WTC11 (cell line): ENCODE measurements around the gene UBC. TPM values are rescaled to one million over a fixed set of nuclear protein-coding genes. Genes with fewer than 3 reads are reported as not detected.

Experiments used
- ATAC-seq: fragments of 200-7000 bp; cut with Tn5 transposase; 2 replicates; pipeline ENCODE4 v1.10.0; 2021; ENCODE audit warnings: mild to moderate bottlenecking, moderate library complexity
- CTCF ChIA-PET: fragments of 300-600 bp; sonication (Branson Sonifier 250); formaldehyde crosslinking; loops from one replicate; lab custom pipeline; 2021; ENCODE audit warnings: antibody characterized with exemption; lab: Charles Lee
- POLR2A ChIA-PET: fragments of 350-600 bp; sonication (Branson Sonifier 250); formaldehyde crosslinking; loops from one replicate; lab custom pipeline; 2021; ENCODE audit warnings: antibody characterized with exemption; lab: Charles Lee
- DNase-seq: peaks from one replicate; pipeline ENCODE4 v3.0.0; 2021; ENCODE audit warnings: low spot score
- H3K27ac Mint-ChIP-seq: 2 replicates; pipeline ENCODE4 v1.8.0; 2021; ENCODE audit warnings: mixed read lengths
- H3K27me3 Mint-ChIP-seq: 2 replicates; pipeline ENCODE4 v1.8.0; 2021; ENCODE audit warnings: low read depth, mild to moderate bottlenecking, moderate library complexity, mixed read lengths
- H3K36me3 Mint-ChIP-seq: 2 replicates; pipeline ENCODE4 v1.8.0; 2021; ENCODE audit warnings: mixed read lengths
- H3K4me1 Mint-ChIP-seq: 2 replicates; pipeline ENCODE4 v1.8.0; 2022; ENCODE audit warnings: mixed read lengths
- H3K4me3 Mint-ChIP-seq: 2 replicates; pipeline ENCODE4 v1.8.0; 2021; ENCODE audit warnings: mild to moderate bottlenecking, moderate library complexity, mixed read lengths
- H3K9me3 Mint-ChIP-seq: 2 replicates; pipeline ENCODE4 v1.8.0; 2021; ENCODE audit warnings: mixed read lengths
- ARID4B ChIP-seq: sonication (generic); formaldehyde crosslinking; IDR thresholded peaks from 2 replicates; pipeline ENCODE4 v1.8.0; 2023; ENCODE audit warnings: missing genetic modification reagents, mild to moderate bottlenecking, borderline replicate concordance
- ATF6 ChIP-seq: sonication (generic); formaldehyde crosslinking; IDR thresholded peaks from 2 replicates; pipeline ENCODE4 v1.8.1; 2023; ENCODE audit warnings: mild to moderate bottlenecking, missing genetic modification reagents
- CBFB ChIP-seq: sonication (generic); formaldehyde crosslinking; IDR thresholded peaks from 2 replicates; pipeline ENCODE4 v1.8.1; 2022; ENCODE audit warnings: mild to moderate bottlenecking, low read depth, missing genetic modification reagents
- FOXP1 ChIP-seq: sonication (generic); formaldehyde crosslinking; IDR thresholded peaks from 2 replicates; pipeline ENCODE4 v1.8.0; 2022; ENCODE audit warnings: missing genetic modification reagents, mild to moderate bottlenecking, moderate library complexity, borderline replicate concordance
- FOXP4 ChIP-seq: sonication (generic); formaldehyde crosslinking; IDR thresholded peaks from 2 replicates; pipeline ENCODE4 v1.8.0; 2022; ENCODE audit warnings: mild to moderate bottlenecking, missing genetic modification reagents
- MXD4 ChIP-seq: fragments of 250-450 bp; sonication (Bioruptor Pico); IDR thresholded peaks from 2 replicates; pipeline ENCODE4 v1.8.0; 2021; ENCODE audit warnings: mild to moderate bottlenecking, moderate library complexity, borderline replicate concordance
- PRRX2 ChIP-seq: fragments of 250-450 bp; sonication (Bioruptor Pico); IDR thresholded peaks from 2 replicates; pipeline ENCODE4 v1.8.0; 2021; ENCODE audit warnings: mild to moderate bottlenecking
- SMAD4 ChIP-seq: sonication (generic); formaldehyde crosslinking; IDR thresholded peaks from 2 replicates; pipeline ENCODE4 v1.8.0; 2022; ENCODE audit warnings: mild to moderate bottlenecking, missing genetic modification reagents
- TEAD4 ChIP-seq: sonication (generic); formaldehyde crosslinking; IDR thresholded peaks from 2 replicates; pipeline ENCODE4 v1.8.0; 2022; ENCODE audit warnings: mild to moderate bottlenecking, missing genetic modification reagents
- TP53 ChIP-seq: sonication (generic); formaldehyde crosslinking; IDR thresholded peaks from 2 replicates; pipeline ENCODE4 v1.8.1; 2023; ENCODE audit warnings: mild to moderate bottlenecking, missing genetic modification reagents
- ZNF532 ChIP-seq: fragments of 250-450 bp; sonication (Bioruptor Pico); IDR thresholded peaks from 2 replicates; pipeline ENCODE4 v1.9.0; 2021; ENCODE audit warnings: mild to moderate bottlenecking, borderline replicate concordance
- total RNA-seq: library from RNA; stranded (reverse); gene quantifications from 3 replicates; pipeline ENCODE4 v1.2.3, GENCODE V29; 2021
- TF ChIP-seq, protein P1 (sequence below): fragments of 250-450 bp; sonication (Bioruptor Pico); IDR thresholded peaks from 2 replicates; pipeline ENCODE4 v1.8.0; 2021; ENCODE audit warnings: mild to moderate bottlenecking
- TF ChIP-seq, protein P2 (sequence below): sonication (generic); formaldehyde crosslinking; IDR thresholded peaks from 2 replicates; pipeline ENCODE4 v1.8.1; 2023; ENCODE audit warnings: mild to moderate bottlenecking, moderate library complexity, missing genetic modification reagents
- TF ChIP-seq, protein P3 (sequence below): fragments of 250-450 bp; sonication (Bioruptor Pico); IDR thresholded peaks from 2 replicates; pipeline ENCODE4 v2.1.2; 2022; ENCODE audit warnings: mild to moderate bottlenecking, moderate library complexity
- TF ChIP-seq, protein P4 (sequence below): sonication (generic); formaldehyde crosslinking; IDR thresholded peaks from 2 replicates; pipeline ENCODE4 v1.8.1; 2023; ENCODE audit warnings: mild to moderate bottlenecking, missing genetic modification reagents, moderate library complexity

UBC gene
- total RNA-seq, 1 experiment from 2014 or later: 530 TPM

GRCh38 chr12:124872068-124872719 lies 42.3 kb downstream of the UBC start:
- peaks cover 10% of the 10 kb centered on the region for H3K4me1 Mint-ChIP-seq
- TF ChIP-seq FOXP4 (CRISPR knock-in tag) (no peak), ARID4B (CRISPR knock-in tag) (no peak), ZNF532 (CRISPR knock-in tag) (no peak), ATF6 (CRISPR knock-in tag) (no peak), SMAD4 (CRISPR knock-in tag) (no peak), TEAD4 (no peak), MXD4 (CRISPR knock-in tag) (no peak), FOXP1 (no peak), PRRX2 (CRISPR knock-in tag) (no peak), TP53 (CRISPR knock-in tag) (no peak), CBFB (CRISPR knock-in tag) (no peak)
- TF ChIP-seq, protein P1, sequence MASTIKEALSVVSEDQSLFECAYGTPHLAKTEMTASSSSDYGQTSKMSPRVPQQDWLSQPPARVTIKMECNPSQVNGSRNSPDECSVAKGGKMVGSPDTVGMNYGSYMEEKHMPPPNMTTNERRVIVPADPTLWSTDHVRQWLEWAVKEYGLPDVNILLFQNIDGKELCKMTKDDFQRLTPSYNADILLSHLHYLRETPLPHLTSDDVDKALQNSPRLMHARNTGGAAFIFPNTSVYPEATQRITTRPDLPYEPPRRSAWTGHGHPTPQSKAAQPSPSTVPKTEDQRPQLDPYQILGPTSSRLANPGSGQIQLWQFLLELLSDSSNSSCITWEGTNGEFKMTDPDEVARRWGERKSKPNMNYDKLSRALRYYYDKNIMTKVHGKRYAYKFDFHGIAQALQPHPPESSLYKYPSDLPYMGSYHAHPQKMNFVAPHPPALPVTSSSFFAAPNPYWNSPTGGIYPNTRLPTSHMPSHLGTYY (CRISPR knock-in tag): no peak
- TF ChIP-seq, protein P2, sequence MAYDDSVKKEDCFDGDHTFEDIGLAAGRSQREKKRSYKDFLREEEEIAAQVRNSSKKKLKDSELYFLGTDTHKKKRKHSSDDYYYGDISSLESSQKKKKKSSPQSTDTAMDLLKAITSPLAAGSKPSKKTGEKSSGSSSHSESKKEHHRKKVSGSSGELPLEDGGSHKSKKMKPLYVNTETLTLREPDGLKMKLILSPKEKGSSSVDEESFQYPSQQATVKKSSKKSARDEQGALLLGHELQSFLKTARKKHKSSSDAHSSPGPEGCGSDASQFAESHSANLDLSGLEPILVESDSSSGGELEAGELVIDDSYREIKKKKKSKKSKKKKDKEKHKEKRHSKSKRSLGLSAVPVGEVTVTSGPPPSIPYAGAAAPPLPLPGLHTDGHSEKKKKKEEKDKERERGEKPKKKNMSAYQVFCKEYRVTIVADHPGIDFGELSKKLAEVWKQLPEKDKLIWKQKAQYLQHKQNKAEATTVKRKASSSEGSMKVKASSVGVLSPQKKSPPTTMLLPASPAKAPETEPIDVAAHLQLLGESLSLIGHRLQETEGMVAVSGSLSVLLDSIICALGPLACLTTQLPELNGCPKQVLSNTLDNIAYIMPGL (CRISPR knock-in tag): no peak
- TF ChIP-seq, protein P3, sequence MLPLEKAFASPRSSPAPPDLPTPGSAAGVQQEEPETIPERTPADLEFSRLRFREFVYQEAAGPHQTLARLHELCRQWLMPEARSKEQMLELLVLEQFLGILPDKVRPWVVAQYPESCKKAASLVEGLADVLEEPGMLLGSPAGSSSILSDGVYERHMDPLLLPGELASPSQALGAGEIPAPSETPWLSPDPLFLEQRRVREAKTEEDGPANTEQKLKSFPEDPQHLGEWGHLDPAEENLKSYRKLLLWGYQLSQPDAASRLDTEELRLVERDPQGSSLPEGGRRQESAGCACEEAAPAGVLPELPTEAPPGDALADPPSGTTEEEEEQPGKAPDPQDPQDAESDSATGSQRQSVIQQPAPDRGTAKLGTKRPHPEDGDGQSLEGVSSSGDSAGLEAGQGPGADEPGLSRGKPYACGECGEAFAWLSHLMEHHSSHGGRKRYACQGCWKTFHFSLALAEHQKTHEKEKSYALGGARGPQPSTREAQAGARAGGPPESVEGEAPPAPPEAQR (CRISPR knock-in tag): no peak
- TF ChIP-seq, protein P4, sequence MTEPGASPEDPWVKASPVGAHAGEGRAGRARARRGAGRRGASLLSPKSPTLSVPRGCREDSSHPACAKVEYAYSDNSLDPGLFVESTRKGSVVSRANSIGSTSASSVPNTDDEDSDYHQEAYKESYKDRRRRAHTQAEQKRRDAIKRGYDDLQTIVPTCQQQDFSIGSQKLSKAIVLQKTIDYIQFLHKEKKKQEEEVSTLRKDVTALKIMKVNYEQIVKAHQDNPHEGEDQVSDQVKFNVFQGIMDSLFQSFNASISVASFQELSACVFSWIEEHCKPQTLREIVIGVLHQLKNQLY: no peak
- no peaks in the 10 kb centered on the region; the same call in 1 of the 2 replicates for H3K27me3 Mint-ChIP-seq
- H3K9me3 Mint-ChIP-seq: no peaks in the 10 kb centered on the region
- no peak overlapping the region for H3K4me3 Mint-ChIP-seq
- no peak for ATAC-seq
- H3K27ac Mint-ChIP-seq: no peak overlapping the region
- POLR2A ChIA-PET: no interaction called here
- no peaks in the 10 kb centered on the region for H3K36me3 Mint-ChIP-seq
- CTCF ChIA-PET: interaction anchor here (1.2 to 1.9 kb wide), 3 partner anchors 33 to 68 kb away, joined by 5 to 7 read pairs (median 5); no protein-coding TSS in a partner anchor
- DNase-seq: no peak
